Endothelial cell of umbilical vein (primary cell): ENCODE results near the gene ATXN7L1.

Experiments
- CTCF ChIP-seq, 2 donors: IDR thresholded peaks; 1 replicate in 1 of 2; 2 replicates in 1 of 2; pipeline ENCODE4 v1.5.1; 2011; ENCODE audit warnings: low read length in 2 of 2, mild to moderate bottlenecking in 2 of 2, moderate library complexity in 2 of 2, control low read depth in 1 of 2, inconsistent platforms in 1 of 2, low read depth in 1 of 2; ENCODE audit not compliant: insufficient read depth in 1 of 2; ENCODE audit errors: extremely low read depth in 1 of 2
- POLR2A ChIP-seq: IDR thresholded peaks from 2 replicates; pipeline ENCODE4 v1.6.1; 2012; ENCODE audit warnings: low read depth, mild to moderate bottlenecking, control low read depth, low read length
- POLR2AphosphoS5 ChIP-seq: IDR thresholded peaks from 2 replicates; pipeline ENCODE4 v1.6.1; 2012; ENCODE audit warnings: low read depth, mild to moderate bottlenecking, control low read depth, low read length, moderate library complexity; ENCODE audit not compliant: insufficient read depth

GRCh38 chr7:105675934-105676371 is 200.4 kb downstream of the ATXN7L1 start:
- no peak for TF ChIP-seq CTCF (IDR thresholded peaks at IDR 0.05; ENCODE audit: extremely low read depth in 1 of 2, insufficient read depth in 1 of 2, low read depth in 1 of 2, low read length in 2 of 2)
- TF ChIP-seq POLR2A: no peak
- no peak for TF ChIP-seq POLR2AphosphoS5
